Measurements from ENCODE around the gene TOP3B. TPM values are rescaled to one million over a fixed set of nuclear protein-coding genes. Genes with fewer than 3 reads are reported as not detected.

The TOP3B gene
- total and polyA plus RNA-seq, 9 of the 15 experiments (the other 6 are each of a cell fraction or from before 2014, with no cell fraction given), result 3.0 to 188 (median 112) TPM

- TF ChIP-seq ZNF77 (CRISPR knock-in tag; IDR thresholded peaks at IDR 0.05) (no peak), EP300 (IDR thresholded peaks at IDR 0.05; ENCODE audit: low read length) (no peak), DMBX1 (CRISPR knock-in tag; IDR thresholded peaks at IDR 0.05; ENCODE audit: borderline replicate concordance) (no peak), FOXA3 (CRISPR knock-in tag; conservative IDR thresholded peaks at IDR 0.05 in 1 of 2, IDR thresholded peaks at IDR 0.05 in 1 of 2) (no peak), POLR2B (IDR thresholded peaks at IDR 0.05; ENCODE audit: low read depth, partially characterized antibody) (peak; percentile 74), MTA1 (IDR thresholded peaks at IDR 0.05; ENCODE audit: borderline replicate concordance) (no peak), ZNF318 (IDR thresholded peaks at IDR 0.05; ENCODE audit: borderline replicate concordance in 1 of 2, low read depth in 1 of 2) (no peak), HSF4 (CRISPR knock-in tag; IDR thresholded peaks at IDR 0.05; ENCODE audit: borderline replicate concordance) (no peak), ZFP30 (CRISPR knock-in tag; IDR thresholded peaks at IDR 0.05; ENCODE audit: borderline replicate concordance) (no peak)
- TF ChIP-seq, protein P1, sequence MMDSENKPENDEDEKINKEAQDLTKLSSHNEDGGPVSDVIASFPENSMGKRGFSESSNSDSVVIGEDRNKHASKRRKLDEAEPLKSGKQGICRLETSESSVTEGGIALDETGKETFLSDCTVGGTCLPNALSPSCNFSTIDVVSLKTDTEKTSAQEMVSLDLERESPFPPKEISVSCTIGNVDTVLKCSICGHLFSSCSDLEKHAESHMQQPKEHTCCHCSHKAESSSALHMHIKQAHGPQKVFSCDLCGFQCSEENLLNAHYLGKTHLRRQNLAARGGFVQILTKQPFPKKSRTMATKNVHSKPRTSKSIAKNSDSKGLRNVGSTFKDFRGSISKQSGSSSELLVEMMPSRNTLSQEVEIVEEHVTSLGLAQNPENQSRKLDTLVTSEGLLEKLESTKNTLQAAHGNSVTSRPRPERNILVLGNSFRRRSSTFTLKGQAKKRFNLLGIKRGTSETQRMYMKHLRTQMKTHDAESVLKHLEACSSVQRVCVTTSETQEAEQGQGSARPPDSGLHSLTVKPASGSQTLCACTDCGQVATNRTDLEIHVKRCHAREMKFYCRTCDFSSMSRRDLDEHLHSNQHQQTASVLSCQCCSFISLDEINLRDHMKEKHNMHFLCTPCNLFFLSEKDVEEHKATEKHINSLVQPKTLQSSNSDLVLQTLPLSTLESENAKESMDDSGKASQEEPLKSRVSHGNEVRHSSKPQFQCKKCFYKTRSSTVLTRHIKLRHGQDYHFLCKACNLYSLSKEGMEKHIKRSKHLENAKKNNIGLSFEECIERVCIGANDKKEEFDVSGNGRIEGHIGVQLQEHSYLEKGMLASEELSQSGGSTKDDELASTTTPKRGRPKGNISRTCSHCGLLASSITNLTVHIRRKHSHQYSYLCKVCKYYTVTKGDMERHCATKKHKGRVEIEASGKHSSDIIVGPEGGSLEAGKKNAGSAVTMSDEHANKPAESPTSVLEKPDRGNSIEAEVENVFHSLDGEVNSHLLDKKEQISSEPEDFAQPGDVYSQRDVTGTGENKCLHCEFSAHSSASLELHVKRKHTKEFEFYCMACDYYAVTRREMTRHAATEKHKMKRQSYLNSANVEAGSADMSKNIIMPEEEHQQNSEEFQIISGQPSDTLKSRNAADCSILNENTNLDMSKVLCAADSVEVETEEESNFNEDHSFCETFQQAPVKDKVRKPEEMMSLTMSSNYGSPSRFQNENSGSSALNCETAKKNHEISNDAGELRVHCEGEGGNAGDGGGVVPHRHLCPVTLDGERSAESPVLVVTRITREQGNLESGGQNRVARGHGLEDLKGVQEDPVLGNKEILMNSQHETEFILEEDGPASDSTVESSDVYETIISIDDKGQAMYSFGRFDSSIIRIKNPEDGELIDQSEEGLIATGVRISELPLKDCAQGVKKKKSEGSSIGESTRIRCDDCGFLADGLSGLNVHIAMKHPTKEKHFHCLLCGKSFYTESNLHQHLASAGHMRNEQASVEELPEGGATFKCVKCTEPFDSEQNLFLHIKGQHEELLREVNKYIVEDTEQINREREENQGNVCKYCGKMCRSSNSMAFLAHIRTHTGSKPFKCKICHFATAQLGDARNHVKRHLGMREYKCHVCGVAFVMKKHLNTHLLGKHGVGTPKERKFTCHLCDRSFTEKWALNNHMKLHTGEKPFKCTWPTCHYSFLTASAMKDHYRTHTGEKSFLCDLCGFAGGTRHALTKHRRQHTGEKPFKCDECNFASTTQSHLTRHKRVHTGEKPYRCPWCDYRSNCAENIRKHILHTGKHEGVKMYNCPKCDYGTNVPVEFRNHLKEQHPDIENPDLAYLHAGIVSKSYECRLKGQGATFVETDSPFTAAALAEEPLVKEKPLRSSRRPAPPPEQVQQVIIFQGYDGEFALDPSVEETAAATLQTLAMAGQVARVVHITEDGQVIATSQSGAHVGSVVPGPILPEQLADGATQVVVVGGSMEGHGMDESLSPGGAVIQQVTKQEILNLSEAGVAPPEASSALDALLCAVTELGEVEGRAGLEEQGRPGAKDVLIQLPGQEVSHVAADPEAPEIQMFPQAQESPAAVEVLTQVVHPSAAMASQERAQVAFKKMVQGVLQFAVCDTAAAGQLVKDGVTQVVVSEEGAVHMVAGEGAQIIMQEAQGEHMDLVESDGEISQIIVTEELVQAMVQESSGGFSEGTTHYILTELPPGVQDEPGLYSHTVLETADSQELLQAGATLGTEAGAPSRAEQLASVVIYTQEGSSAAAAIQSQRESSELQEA (IDR thresholded peaks at IDR 0.05; ENCODE audit: low read depth), result 0 out of 2 replicates have a peak, but pooled peaks have one; percentile 38
These were observed 12.4 kb downstream of the TOP3B start (continued) for GRCh38 chr22:21970037-21970799.
